Upper lobe of left lung (tissue), 4 donors: Measurements from ENCODE around the gene TSACC.

Experiments used
- EP300 ChIP-seq, 4 donors: sonication (generic); formaldehyde crosslinking; IDR thresholded peaks; one replicate each; pipeline ENCODE4 v1.5.1; 2017; ENCODE audit warnings: antibody characterized with exemption in 4 of 4, control low read depth in 2 of 4
- POLR2A ChIP-seq, 4 donors: fragments of 450-650 bp; IDR thresholded peaks; one replicate each; pipeline ENCODE4 v1.5.1; 2016 to 2017; ENCODE audit warnings: antibody characterized with exemption in 4 of 4, mild to moderate bottlenecking in 2 of 4
- POLR2AphosphoS5 ChIP-seq, 2 donors: sonication (generic); formaldehyde crosslinking; IDR thresholded peaks; one replicate each; pipeline ENCODE4 v1.5.1; 2017; ENCODE audit warnings: antibody characterized with exemption in 2 of 2
- TF ChIP-seq, protein P1 (sequence below), 6 experiments: fragments of 450-650 bp in 4 of 6; fragments of 200-600 bp in 2 of 6; sonication (generic) in 2 of 6; IDR thresholded peaks; one replicate each; pipeline ENCODE4 v1.5.1; 2016 to 2019; ENCODE audit warnings: antibody characterized with exemption in 6 of 6

DNA sequence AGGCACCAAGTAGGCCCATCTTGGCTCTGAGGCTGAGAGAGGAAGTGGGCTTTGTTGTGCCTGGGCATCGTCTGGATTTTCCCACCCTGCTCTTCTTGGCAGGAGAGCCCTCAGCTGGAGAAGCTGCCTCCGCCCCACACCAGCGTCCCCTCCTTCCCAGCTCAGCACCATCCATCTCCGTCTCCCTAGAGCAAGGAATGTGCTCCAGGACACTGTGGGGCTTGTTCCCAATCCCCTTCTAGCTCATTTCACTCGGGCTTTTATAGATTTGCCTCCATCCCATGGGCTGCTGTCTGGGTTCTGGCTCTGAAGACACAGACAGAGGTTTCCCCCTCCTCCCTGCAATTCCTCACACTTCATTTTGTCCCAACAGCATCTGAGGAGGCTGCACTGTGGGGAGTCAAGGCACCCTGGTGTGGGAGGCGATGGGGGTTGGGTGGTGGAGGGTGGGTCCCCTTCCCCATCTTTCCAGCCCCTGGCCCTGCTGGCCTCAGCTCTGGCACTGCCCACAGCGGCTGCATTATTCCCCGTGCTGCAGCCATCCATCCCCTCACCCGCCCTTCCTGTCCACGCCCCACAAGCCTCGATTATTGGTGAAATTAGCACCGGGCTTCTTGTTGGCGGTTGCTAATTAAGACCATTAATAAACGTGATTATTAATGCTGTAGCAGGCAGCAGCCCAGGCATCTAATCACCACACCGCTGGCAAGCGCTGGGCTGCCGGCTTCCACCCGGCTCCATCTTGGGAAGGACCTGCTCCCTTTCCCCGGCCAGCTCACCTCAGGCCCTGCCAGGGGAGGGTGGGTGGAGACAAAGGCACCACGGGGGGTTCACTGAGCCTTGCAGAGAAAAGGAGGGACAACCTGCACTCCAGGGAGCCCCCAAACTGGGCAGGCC lies 52.4 kb downstream of the TSACC start:
- TF ChIP-seq, protein P1, sequence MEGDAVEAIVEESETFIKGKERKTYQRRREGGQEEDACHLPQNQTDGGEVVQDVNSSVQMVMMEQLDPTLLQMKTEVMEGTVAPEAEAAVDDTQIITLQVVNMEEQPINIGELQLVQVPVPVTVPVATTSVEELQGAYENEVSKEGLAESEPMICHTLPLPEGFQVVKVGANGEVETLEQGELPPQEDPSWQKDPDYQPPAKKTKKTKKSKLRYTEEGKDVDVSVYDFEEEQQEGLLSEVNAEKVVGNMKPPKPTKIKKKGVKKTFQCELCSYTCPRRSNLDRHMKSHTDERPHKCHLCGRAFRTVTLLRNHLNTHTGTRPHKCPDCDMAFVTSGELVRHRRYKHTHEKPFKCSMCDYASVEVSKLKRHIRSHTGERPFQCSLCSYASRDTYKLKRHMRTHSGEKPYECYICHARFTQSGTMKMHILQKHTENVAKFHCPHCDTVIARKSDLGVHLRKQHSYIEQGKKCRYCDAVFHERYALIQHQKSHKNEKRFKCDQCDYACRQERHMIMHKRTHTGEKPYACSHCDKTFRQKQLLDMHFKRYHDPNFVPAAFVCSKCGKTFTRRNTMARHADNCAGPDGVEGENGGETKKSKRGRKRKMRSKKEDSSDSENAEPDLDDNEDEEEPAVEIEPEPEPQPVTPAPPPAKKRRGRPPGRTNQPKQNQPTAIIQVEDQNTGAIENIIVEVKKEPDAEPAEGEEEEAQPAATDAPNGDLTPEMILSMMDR (IDR thresholded peaks at IDR 0.05), result no peak
- TF ChIP-seq POLR2AphosphoS5 (IDR thresholded peaks at IDR 0.05) (no peak), POLR2A (IDR thresholded peaks at IDR 0.05) (no peak), EP300 (IDR thresholded peaks at IDR 0.05) (no peak)
